Endothelial cell of hepatic sinusoid (primary cell): ENCODE data around the gene SCARB1.

Experiments
- in situ Hi-C: cut with HindIII; loops from 2 replicates; pipeline ENCODE4 v1.10.0; 2017; ENCODE audit warnings: low sequenced_read_pairs

SCARB1 gene

DNA sequence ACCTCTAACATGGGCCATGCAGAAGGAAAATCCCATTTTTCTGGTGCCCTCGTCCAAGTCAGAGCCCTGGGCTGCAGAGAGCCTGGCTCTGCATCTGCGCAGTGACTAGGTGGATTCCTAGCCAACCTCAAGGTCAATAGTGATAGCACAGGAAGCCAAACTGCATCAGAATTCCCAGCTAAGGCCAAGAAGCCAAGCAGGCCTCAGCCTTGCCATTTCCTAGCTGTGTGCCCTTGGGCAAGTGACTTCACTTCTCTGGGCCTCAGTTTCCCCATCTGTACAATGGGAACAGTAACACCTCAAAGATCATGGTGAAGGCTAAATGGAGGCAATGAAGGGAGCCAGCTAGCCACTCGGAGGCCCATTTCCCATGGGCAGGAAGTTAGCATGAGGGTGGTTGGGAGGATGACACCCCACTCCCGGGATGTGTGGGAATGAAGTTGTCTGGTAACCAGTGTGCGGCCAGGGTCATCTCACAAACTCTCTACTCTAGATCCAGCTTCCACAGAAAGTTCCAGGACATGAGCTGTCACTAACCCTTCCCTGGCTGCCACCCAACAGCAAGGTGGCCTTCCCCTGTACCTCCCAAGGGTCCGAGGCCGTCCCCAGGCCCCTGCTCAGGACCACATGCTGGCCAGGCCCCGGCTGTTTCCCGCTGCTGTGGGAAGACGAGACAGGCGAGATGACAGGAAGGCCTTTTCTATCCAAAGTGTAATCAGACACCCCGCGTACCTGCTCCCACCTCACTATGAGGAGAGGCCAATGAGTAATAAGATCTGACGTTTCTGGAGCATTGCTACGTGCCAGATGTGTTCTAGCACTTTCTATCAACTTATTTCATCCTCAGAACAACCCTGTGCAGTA lies 125.7 kb downstream of the SCARB1 start:
- in situ Hi-C loops: loop anchor here (5.0 to 10.0 kb wide), 2 partner anchors 203 to 241 kb away; no protein-coding TSS in a partner anchor

DNA sequence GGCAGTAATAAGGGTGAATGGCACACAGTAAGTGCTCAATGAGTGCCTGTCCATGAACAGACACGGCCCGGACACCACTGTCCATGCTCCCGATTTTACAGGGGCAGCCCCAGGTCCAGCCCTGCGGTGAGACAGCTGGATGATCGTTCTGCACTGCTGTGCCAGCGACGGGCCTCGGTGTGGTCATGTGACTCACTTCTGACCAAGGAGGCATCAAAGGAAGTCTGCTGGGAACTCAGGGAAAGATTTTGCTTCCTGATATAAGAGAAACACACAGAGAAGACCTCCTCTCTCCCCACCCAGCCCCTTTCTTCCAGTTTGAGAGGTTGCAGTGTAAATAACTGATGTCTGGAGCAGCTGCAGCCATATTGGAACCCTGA lies 126.6 kb downstream of the SCARB1 start:
- in situ Hi-C loops: loop anchor here (5.0 to 10.0 kb wide), 2 partner anchors 202 to 240 kb away; no protein-coding TSS in a partner anchor

DNA sequence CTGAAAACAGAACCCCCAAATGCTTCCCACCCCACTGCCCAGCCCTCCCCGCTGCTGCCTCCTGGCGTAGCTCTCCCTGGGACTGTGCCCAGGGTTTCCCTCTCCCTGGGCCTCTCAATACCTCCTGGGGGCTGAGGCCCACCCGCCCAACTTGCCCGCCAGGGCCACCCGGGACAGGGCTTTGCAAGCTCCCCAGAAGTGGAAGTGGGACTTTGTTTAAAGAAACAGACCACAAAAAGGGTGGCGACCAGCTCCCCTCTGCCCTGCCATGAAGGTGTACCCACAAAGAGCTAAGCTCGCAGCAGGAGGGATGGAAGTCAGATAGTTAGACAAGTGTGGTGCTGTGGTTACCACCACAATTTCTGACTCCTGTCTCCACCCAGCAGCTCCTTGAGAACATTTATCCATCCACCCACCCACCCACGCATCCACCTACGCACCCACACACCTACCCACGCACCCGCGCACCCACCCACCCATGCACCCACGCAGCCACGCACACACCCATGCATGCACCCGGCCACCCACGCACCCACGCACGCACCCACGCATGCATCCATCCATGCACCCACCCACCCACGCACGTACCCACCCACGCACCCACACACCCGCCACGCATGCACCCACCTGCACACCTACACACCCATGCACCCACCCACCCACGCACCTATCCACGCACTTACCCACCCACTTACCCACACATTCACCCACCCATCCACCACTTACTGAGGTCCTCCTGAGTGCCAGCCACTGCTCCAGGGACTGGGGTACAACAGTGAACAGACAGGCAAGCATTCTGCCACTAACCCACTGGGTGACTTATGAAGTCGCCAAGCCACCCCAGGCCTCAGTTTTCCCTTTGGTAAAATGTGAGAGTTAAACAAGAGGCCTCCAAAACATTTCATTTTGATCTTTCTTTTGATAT lies 127.3 kb downstream of the SCARB1 start:
- in situ Hi-C loops: loop anchor here (5.0 to 10.0 kb wide), 2 partner anchors 202 to 239 kb away; no protein-coding TSS in a partner anchor

DNA sequence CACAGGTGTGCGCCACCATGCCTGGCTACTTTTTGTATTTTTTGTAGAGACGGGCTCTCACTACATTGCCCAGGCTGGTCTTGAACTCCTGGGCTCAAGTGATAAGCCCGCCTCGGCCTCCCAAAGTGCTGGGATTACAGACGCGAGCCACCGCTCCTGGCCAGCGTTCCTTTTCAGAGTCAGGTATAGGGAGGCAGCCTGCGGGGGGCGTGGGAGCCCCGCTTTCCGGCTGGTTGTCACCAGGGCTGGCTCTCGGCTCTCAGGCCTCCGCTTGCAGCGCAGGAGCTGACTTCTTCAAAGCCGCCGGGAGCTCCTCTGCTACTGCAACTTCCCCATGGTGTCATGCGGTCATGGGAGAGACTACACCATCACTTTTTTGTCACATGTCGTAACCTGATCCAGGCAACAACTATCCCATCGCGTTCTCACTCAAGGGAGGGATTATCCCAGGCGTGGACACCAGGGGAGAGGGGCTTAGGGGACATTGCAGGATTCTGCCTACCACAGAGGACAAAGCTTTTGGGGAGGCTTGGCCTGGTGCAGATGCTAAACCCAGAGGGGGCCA lies 129.4 kb downstream of the SCARB1 start:
- in situ Hi-C loops: loop anchor here (5.0 to 10.0 kb wide), 5 partner anchors 52 to 322 kb away; no protein-coding TSS in a partner anchor

DNA sequence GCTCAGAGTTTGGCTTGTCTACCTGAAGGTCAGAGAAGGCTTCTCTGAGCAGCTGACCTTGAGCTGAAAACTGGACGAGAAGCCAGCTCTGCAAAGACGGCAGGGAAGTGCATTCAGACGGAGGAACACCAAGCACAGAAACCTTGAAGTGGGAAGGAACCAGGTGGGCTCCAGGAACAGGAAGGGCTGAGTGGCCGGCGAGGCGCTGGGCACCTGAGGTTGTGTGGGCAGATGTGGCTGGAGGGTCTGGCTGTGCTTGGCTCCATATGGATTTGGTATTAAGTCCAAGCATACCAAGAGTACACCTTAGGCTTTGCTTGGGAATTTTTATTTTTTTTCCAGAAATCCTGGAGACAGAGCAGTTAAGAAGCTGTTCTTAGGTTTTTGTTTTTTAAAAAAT lies 130.6 kb downstream of the SCARB1 start:
- in situ Hi-C loops: loop anchor here (5.0 to 10.0 kb wide), 5 partner anchors 51 to 321 kb away; no protein-coding TSS in a partner anchor

DNA sequence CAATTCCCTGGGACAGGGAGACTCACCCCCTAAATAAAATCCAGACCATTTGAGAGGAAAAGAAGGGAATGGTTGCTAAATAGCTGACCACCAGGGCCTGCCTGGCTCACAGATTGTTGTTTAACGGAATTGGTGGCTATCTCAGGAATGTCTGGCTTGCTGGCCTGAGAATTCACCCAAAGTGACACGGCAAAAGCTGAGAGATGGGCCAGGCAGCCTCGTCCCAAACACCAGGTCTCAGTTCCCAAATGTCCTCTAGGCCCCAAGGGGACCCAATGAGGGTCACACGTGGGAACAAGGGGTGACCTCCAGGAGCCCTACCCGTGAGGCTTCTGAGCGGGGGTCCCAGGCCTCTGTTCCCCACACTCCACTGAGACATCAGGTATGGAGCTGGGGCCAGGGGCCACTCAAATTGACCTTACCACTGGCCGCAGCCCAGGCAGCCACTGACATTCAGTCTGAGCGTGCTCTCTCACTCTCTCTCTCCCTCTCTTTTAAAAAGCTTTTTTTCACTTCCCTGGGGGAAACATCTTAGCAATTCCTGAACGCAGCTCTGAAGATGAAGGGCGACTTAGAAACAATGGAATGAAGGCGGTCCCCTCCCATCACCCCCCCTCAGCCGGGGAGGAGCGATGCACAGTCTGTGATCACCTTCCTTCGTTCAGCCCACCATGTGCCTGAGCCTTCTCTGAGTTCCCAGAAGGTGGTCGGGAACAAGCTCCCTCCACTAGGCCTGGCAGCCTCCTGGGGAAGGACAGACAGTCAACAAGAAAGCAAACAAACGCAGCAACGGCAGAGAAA lies 131.2 kb downstream of the SCARB1 start:
- in situ Hi-C loops: loop anchor here (5.0 to 10.0 kb wide), 5 partner anchors 50 to 320 kb away; no protein-coding TSS in a partner anchor

DNA sequence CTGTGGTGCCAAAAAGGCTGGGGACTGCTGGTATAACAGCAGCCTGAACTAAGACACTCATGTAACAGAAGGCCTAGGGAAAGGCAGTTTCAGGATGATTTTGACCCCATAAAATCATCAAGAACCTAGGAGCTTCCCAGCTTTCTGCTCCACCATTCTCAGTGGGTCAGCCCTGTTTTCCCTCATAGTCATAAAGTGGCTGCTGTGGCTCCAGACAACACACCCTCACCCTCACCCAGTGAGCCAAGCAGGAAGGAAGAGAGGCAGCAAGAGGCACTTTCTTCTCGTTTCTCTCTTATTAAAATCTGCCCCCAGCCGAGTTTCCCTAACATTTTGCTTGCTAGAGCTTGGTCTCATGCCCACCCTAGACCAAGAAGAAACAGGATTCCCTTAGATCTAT lies 131.8 kb downstream of the SCARB1 start:
- in situ Hi-C loops: loop anchor here (5.0 to 10.0 kb wide), 5 partner anchors 50 to 320 kb away; no protein-coding TSS in a partner anchor

DNA sequence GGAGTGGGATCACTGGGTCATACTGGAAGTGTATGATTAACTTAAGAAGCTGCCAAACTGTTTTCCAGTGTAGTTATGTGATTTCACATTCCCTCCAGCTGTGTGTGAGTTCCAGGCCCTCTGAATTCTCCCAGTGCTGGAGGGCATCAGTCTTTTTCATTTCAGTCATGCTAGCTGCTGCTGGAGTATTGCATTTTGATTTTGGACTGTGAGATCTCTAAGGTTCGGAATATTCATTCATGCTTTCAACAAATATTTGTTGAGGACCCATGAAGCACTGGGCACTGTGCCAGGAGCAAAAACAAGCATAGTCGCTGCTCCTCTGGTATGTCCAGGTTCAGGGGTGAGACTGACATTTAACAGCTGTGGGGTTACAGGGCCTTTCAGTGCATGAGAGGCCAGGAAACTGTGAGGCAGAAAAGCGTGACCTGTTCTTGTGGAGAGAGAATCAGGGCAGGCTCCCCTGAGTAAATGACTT lies 133.2 kb downstream of the SCARB1 start:
- in situ Hi-C loops: loop anchor here (5.0 to 10.0 kb wide), 5 partner anchors 48 to 318 kb away; no protein-coding TSS in a partner anchor

DNA sequence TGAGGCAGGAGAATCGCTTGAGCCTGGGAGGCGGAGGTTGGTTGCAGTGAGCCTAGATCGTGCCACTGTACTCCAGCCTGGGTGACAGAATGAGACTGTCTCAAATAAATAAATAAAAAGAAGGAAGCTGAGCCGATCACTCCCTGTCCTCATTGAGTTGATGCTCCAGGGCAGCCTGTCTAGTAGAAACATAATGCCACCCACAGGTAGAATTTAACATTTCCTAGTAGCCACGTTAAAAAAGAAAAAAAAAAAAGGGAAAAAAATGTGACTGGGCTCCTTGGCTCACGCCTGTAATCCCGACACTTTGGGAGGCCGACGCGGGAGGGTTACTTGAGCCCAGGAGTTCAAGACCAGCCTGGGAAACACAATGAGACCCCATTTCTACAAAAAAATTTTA lies 135.7 kb downstream of the SCARB1 start:
- in situ Hi-C loops: no loop called here

DNA sequence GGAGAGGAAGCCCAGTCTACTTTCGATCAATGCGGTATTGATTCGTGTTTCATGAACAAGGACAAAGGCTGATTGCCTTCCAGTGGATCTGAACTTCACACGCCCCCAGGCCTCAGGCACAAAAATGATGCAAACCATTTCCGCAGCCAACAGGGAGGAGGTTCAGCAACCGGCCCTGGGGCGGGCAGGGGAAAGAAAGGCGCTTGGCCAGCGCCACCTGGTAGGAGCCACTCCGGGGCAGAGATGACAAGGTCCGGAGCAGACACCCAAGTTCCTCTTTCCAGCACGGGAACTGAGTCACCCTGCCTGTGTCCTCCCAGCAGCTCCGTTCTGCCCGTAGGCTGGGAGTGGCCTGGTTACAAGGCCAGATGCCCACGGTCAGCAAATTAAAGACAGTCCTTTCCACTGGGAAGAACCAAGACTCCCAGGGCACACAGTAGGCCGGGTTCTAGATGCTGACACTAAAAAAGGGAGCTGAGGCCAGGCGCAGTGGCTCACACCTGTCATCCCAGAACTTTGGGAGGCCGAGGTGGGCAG lies 136.3 kb downstream of the SCARB1 start:
- in situ Hi-C loops: no loop called here
